GM06990 (cell line): Measurements from ENCODE around the gene CDK18.

Experiments used
- DNase-seq: peaks from one replicate; pipeline ENCODE4 v3.0.0-alpha.2; 2011; ENCODE audit not compliant: insufficient read length; ENCODE audit errors: extremely low read depth
- H3K27me3 ChIP-seq: replicated peaks from 2 replicates; pipeline ENCODE4 v1.6.0; 2011; ENCODE audit warnings: low read length; ENCODE audit not compliant: control insufficient read depth, insufficient read depth
- H3K36me3 ChIP-seq: 2 replicates; pipeline ENCODE4 v1.5.1; 2011; ENCODE audit warnings: low read length; ENCODE audit not compliant: control insufficient read depth, insufficient read depth
- H3K4me3 ChIP-seq: replicated peaks from 2 replicates; pipeline ENCODE4 v1.5.1; 2011; ENCODE audit warnings: low read depth, mild to moderate bottlenecking, control low read depth, low read length
- CTCF ChIP-seq: IDR thresholded peaks from 2 replicates; pipeline ENCODE4 v1.5.1; 2011; ENCODE audit warnings: low read length, control low read depth, mild to moderate bottlenecking, inconsistent platforms; ENCODE audit not compliant: insufficient read depth, poor library complexity, severe bottlenecking

CDK18 gene

GRCh38 chr1:205510308-205510950 lies 6.0 kb downstream of the CDK18 start:
- no peaks in the 10 kb centered on the region; the same call in none of the 2 replicates for H3K27me3 ChIP-seq
- no peak for TF ChIP-seq CTCF
- no peak overlapping the region for H3K4me3 ChIP-seq
- H3K36me3 ChIP-seq = no peaks in the 10 kb centered on the region
- no peak for DNase-seq

GRCh38 chr1:205510951-205511330 lies 6.5 kb downstream of the CDK18 start:
- no peaks in the 10 kb centered on the region for H3K36me3 ChIP-seq
- no peak overlapping the region for H3K4me3 ChIP-seq
- no peak for DNase-seq
- TF ChIP-seq CTCF = no peak
- H3K27me3 ChIP-seq = no peaks in the 10 kb centered on the region; the same call in none of the 2 replicates

- no peaks in the 10 kb centered on the region; the same call in none of the 2 replicates for H3K27me3 ChIP-seq
- no peak for TF ChIP-seq CTCF
- DNase-seq = no peak
- no peak overlapping the region for H3K4me3 ChIP-seq
- no peaks in the 10 kb centered on the region for H3K36me3 ChIP-seq
Observed at GRCh38 chr1:205512059-205513045, 7.9 kb downstream of the CDK18 start.

- DNase-seq = no peak
Observed at GRCh38 chr1:205513774-205514173, 9.3 kb downstream of the CDK18 start.

More at GRCh38 chr1:205513774-205514173, 9.3 kb downstream of the CDK18 start:
- Histone ChIP-seq H3K27me3 (no peaks in the 10 kb centered on the region; the same call in 1 of the 2 replicates), H3K4me3 (no peak overlapping the region), H3K36me3 (no peaks in the 10 kb centered on the region)
- TF ChIP-seq CTCF = no peak
